ENCODE results near the gene UBE2E2. TPM values are rescaled to one million over a fixed set of nuclear protein-coding genes. Genes with fewer than 3 reads are reported as not detected.

The UBE2E2 gene
- total and polyA plus RNA-seq, 4 donors: 21.5 to 87.5 (median 29.0) TPM

DNA sequence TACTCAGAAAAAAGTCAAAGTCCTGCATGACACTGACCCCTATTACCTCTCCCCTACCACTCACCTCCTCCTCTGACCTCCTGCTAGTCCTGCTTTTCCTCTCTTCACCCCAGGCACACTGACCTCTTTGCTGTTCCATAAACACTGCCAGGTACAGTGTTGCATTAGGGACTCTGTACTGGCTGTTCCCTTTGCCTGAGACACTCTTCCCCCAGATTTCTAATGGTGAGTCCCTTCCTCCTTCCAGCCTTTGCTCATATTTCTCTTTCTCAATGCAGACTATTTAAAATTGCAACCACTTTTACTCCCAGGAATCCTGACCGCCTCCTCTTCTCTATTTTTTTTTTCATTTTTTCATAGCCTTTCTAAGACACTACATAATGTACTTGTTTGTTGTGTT lies 36.3 kb upstream of the UBE2E2 start:
- Histone ChIP-seq H3K9me3 (ENCODE audit: control insufficient read depth in 4 of 4, insufficient read depth in 3 of 4, low read length in 3 of 4) (no peaks in the 10 kb centered on the region), H3K27me3 (ENCODE audit: control insufficient read depth in 3 of 3, insufficient read depth in 3 of 3, low read length in 2 of 3) (no peaks in the 10 kb centered on the region), H3K27ac (ENCODE audit: low read depth in 1 of 2, low read length in 1 of 2) (no peak overlapping the region), H3K4me3 (no peak overlapping the region), H3K36me3 (ENCODE audit: control insufficient read depth in 4 of 4, insufficient read depth in 4 of 4, low read length in 4 of 4) (no peaks in the 10 kb centered on the region), H3K4me1 (ENCODE audit: control insufficient read depth in 5 of 5, insufficient read depth in 5 of 5, low read length in 5 of 5) (peaks cover 0 to 3% (median 0%) of the 10 kb centered on the region in 5 donors), H3K9ac (ENCODE audit: insufficient read depth in 1 of 2, low read length in 2 of 2) (no peak overlapping the region)
- ATAC-seq (ENCODE audit: insufficient read depth, low FRiP score): no peak
- TF ChIP-seq, protein P1, sequence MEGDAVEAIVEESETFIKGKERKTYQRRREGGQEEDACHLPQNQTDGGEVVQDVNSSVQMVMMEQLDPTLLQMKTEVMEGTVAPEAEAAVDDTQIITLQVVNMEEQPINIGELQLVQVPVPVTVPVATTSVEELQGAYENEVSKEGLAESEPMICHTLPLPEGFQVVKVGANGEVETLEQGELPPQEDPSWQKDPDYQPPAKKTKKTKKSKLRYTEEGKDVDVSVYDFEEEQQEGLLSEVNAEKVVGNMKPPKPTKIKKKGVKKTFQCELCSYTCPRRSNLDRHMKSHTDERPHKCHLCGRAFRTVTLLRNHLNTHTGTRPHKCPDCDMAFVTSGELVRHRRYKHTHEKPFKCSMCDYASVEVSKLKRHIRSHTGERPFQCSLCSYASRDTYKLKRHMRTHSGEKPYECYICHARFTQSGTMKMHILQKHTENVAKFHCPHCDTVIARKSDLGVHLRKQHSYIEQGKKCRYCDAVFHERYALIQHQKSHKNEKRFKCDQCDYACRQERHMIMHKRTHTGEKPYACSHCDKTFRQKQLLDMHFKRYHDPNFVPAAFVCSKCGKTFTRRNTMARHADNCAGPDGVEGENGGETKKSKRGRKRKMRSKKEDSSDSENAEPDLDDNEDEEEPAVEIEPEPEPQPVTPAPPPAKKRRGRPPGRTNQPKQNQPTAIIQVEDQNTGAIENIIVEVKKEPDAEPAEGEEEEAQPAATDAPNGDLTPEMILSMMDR (IDR thresholded peaks at IDR 0.05; ENCODE audit: control extremely low read depth, extremely low read depth): no peak
- WGBS, 2 donors: 83 to 94% methylated on average over 1 of the region's 1 CpG
- no peak for DNase-seq

GRCh38 chr3:23169551-23169950 lies 33.6 kb upstream of the UBE2E2 start:
- no peak overlapping the region for H3K4me3 ChIP-seq
- ATAC-seq (ENCODE audit: insufficient read depth, low FRiP score) (no peak), DNase-seq (no peak)
- no peaks in the 10 kb centered on the region for H3K27me3 ChIP-seq (ENCODE audit: control insufficient read depth in 3 of 3, insufficient read depth in 3 of 3, low read length in 2 of 3)
- no peaks in the 10 kb centered on the region for H3K36me3 ChIP-seq (ENCODE audit: control insufficient read depth in 4 of 4, insufficient read depth in 4 of 4, low read length in 4 of 4)
- 84 to 91% methylated on average over 5 of the region's 5 CpGs for WGBS, 2 donors
- no peak overlapping the region for H3K27ac ChIP-seq (ENCODE audit: low read depth in 1 of 2, low read length in 1 of 2)
- H3K9me3 ChIP-seq (ENCODE audit: control insufficient read depth in 4 of 4, insufficient read depth in 3 of 4, low read length in 3 of 4): no peaks in the 10 kb centered on the region
- TF ChIP-seq, protein P1 (IDR thresholded peaks at IDR 0.05; ENCODE audit: control extremely low read depth, extremely low read depth): no peak
- H3K4me1 ChIP-seq (ENCODE audit: control insufficient read depth in 5 of 5, insufficient read depth in 5 of 5, low read length in 5 of 5): peaks cover 0 to 2% (median 0%) of the 10 kb centered on the region in 5 donors
- no peak overlapping the region for H3K9ac ChIP-seq (ENCODE audit: insufficient read depth in 1 of 2, low read length in 2 of 2)

DNA sequence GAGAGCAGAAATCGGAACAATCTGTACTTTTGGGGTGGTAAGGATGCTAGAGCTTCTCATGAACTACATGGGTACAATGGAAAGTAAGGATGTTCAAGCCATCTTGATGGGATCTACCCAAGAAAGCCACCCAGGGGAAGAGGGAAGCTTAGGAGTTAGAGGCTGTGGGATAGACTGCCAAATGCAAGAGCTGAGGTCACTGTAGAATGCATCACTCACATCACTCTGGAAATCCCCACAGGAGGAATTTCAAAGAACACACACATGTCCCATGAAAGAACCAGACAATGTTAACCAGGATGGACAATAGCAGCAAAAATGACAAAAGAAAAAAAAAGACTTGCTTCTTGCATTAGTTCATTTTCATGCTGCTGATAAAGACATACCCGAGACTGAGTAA lies 32.8 kb upstream of the UBE2E2 start:
- TF ChIP-seq, protein P1 (IDR thresholded peaks at IDR 0.05; ENCODE audit: control extremely low read depth, extremely low read depth): no peak
- DNase-seq (no peak), ATAC-seq (ENCODE audit: insufficient read depth, low FRiP score) (no peak)
- Histone ChIP-seq H3K27ac (ENCODE audit: low read depth in 1 of 2, low read length in 1 of 2) (no peak overlapping the region), H3K9ac (ENCODE audit: insufficient read depth in 1 of 2, low read length in 2 of 2) (no peak overlapping the region), H3K4me1 (ENCODE audit: control insufficient read depth in 5 of 5, insufficient read depth in 5 of 5, low read length in 5 of 5) (peaks cover 0 to 2% (median 0%) of the 10 kb centered on the region in 5 donors), H3K36me3 (ENCODE audit: control insufficient read depth in 4 of 4, insufficient read depth in 4 of 4, low read length in 4 of 4) (no peaks in the 10 kb centered on the region), H3K4me3 (no peak overlapping the region), H3K9me3 (ENCODE audit: control insufficient read depth in 4 of 4, insufficient read depth in 3 of 4, low read length in 3 of 4) (no peaks in the 10 kb centered on the region), H3K27me3 (ENCODE audit: control insufficient read depth in 3 of 3, insufficient read depth in 3 of 3, low read length in 2 of 3) (no peaks in the 10 kb centered on the region)
- whole genome bisulfite sequencing, 2 donors: 91 to 97% methylated on average over 2 of the region's 2 CpGs

DNA sequence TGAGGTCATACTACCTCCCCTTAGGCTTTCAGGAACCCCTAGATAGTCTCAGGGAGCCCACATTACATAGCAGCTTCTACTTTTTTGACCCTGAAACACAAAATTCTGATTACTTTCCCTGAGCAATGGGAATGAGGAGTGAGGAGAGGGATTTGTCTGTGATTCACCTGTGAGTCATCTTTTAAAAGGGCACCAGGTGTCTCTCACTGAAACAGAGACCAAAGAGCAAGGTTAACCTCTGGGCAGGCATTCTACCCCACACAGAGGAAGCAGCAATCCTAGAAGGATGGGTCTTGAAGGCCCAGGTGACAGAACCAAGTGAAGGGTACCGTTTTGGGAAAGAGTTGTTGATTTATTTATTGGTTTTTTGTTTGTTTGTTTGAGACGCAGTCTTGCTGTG lies 31.1 kb upstream of the UBE2E2 start:
- Histone ChIP-seq H3K27ac (ENCODE audit: low read depth in 1 of 2, low read length in 1 of 2) (no peak overlapping the region), H3K27me3 (ENCODE audit: control insufficient read depth in 3 of 3, insufficient read depth in 3 of 3, low read length in 2 of 3) (no peaks in the 10 kb centered on the region), H3K4me3 (no peak overlapping the region), H3K9ac (ENCODE audit: insufficient read depth in 1 of 2, low read length in 2 of 2) (no peak overlapping the region), H3K36me3 (ENCODE audit: control insufficient read depth in 4 of 4, insufficient read depth in 4 of 4, low read length in 4 of 4) (no peaks in the 10 kb centered on the region), H3K9me3 (ENCODE audit: control insufficient read depth in 4 of 4, insufficient read depth in 3 of 4, low read length in 3 of 4) (no peaks in the 10 kb centered on the region), H3K4me1 (ENCODE audit: control insufficient read depth in 5 of 5, insufficient read depth in 5 of 5, low read length in 5 of 5) (peaks cover 0 to 2% (median 0%) of the 10 kb centered on the region in 5 donors)
- TF ChIP-seq, protein P1 (IDR thresholded peaks at IDR 0.05; ENCODE audit: control extremely low read depth, extremely low read depth): no peak
- no peak for ATAC-seq (ENCODE audit: insufficient read depth, low FRiP score)
- 85 to 90% methylated on average over 2 of the region's 2 CpGs for WGBS, 2 donors
- no peak for DNase-seq

Data from lung (tissue), 12 donors.